SK-N-SH (cell line): ENCODE measurements around the gene AACS. TPM values are rescaled to one million over a fixed set of nuclear protein-coding genes. Genes with fewer than 3 reads are reported as not detected.

Experiments
- CTCF ChIA-PET: fragments of 300-600, 350-600 bp; formaldehyde crosslinking; extraction: SDS; loops from one replicate; lab custom pipeline; 2021; lab: Yijun Ruan, JAX
- POLR2A ChIA-PET: fragments of 350-600 bp; sonication (Branson Sonifier 250); formaldehyde crosslinking; extraction: SDS; loops from one replicate; lab custom pipeline; 2020; ENCODE audit warnings: antibody characterized with exemption, inconsistent platforms; lab: Yijun Ruan, JAX
- DNase-seq: peaks from one replicate; pipeline ENCODE4 v3.0.0; 2012
- H2AFZ ChIP-seq: fragments of 200-600 bp; sonication (generic); 2 replicates; pipeline ENCODE4 v1.8.1; 2016; ENCODE audit warnings: antibody characterized with exemption, mild to moderate bottlenecking, low read depth
- H3F3A ChIP-seq: fragments of 200-600 bp; sonication (generic); replicated peaks from 2 replicates; pipeline ENCODE3; 2016; ENCODE audit warnings: antibody characterized with exemption, mild to moderate bottlenecking; ENCODE audit not compliant: insufficient read depth
- H3K27ac ChIP-seq, 2 experiments: fragments of 200-500 bp in 1 of 2; fragments of 200-600 bp in 1 of 2; sonication (Bioruptor generic) in 1 of 2; sonication (generic), shearing (Covaris generic) in 1 of 2; 2 replicates each; pipeline versions ENCODE4 v1.5.1 to v1.6.1; 2014 to 2016; ENCODE audit warnings: low read depth in 2 of 2, inconsistent platforms in 1 of 2, low read length in 1 of 2, mild to moderate bottlenecking in 1 of 2, mixed read lengths in 1 of 2
- H3K27me3 ChIP-seq: fragments of 200-600 bp; sonication (generic), shearing (Covaris generic); 2 replicates; pipeline ENCODE4 v1.6.1; 2016; ENCODE audit warnings: mixed run types; ENCODE audit not compliant: insufficient read depth
- H3K36me3 ChIP-seq, 2 experiments: fragments of 200-500 bp in 1 of 2; fragments of 200-600 bp in 1 of 2; sonication (Bioruptor generic) in 1 of 2; sonication (generic) in 1 of 2; replicated peaks in 1 of 2; 2 replicates each; pipeline versions ENCODE3 to v1.5.1; 2014 to 2016; ENCODE audit warnings: low read length in 1 of 2, mild to moderate bottlenecking in 1 of 2; ENCODE audit not compliant: insufficient read depth in 2 of 2, control insufficient read depth in 1 of 2
- H3K4me1 ChIP-seq, 2 experiments: fragments of 200-500 bp in 1 of 2; fragments of 200-600 bp in 1 of 2; sonication (Bioruptor generic) in 1 of 2; sonication (generic), shearing (Covaris generic) in 1 of 2; 2 replicates each; pipeline versions ENCODE4 v1.5.1 to v1.6.1; 2014 to 2016; ENCODE audit warnings: low read depth in 1 of 2, low read length in 1 of 2, mixed run types in 1 of 2; ENCODE audit not compliant: insufficient read depth in 2 of 2, control insufficient read depth in 1 of 2
- H3K4me2 ChIP-seq: fragments of 200-600 bp; sonication (generic), shearing (Covaris generic); 2 replicates; pipeline ENCODE4 v1.6.1; 2017; ENCODE audit warnings: mixed run types
- H3K4me3 ChIP-seq, 2 experiments: fragments of 200-500 bp in 1 of 2; fragments of 200-600 bp in 1 of 2; sonication (Bioruptor generic) in 1 of 2; sonication (generic), shearing (Covaris generic) in 1 of 2; 2 replicates each; pipeline versions ENCODE4 v1.5.1 to v1.8.1; 2014 to 2016; ENCODE audit warnings: low read depth in 2 of 2, inconsistent platforms in 1 of 2, low read length in 1 of 2, mild to moderate bottlenecking in 1 of 2, mixed read lengths in 1 of 2, moderate library complexity in 1 of 2
- H3K79me2 ChIP-seq: fragments of 200-600 bp; sonication (generic); 2 replicates; pipeline ENCODE4 v1.8.1; 2017; ENCODE audit warnings: mild to moderate bottlenecking; ENCODE audit not compliant: insufficient read depth
- H3K9ac ChIP-seq: fragments of 200-600 bp; sonication (generic); 2 replicates; pipeline ENCODE4 v1.6.1; 2017; ENCODE audit warnings: mixed run types
- H3K9me2 ChIP-seq: fragments of 200-600 bp; sonication (generic); 2 replicates; pipeline ENCODE4 v1.6.1; 2017; ENCODE audit warnings: mixed run types
- H3K9me3 ChIP-seq: fragments of 200-600 bp; sonication (generic); 2 replicates; pipeline ENCODE4 v1.6.1; 2017; ENCODE audit warnings: mixed run types, mild to moderate bottlenecking, moderate library complexity
- H4K20me1 ChIP-seq: fragments of 200-600 bp; sonication (generic); 2 replicates; pipeline ENCODE4 v1.6.1; 2017; ENCODE audit warnings: mild to moderate bottlenecking, mixed run types; ENCODE audit not compliant: insufficient read depth
- CHD2 ChIP-seq: fragments of 150-350 bp; IDR thresholded peaks from 2 replicates; pipeline ENCODE4 v1.6.1; 2018; ENCODE audit warnings: low read length; ENCODE audit not compliant: partially characterized antibody
- CTCF ChIP-seq: fragments of 200-600 bp; sonication (generic); IDR thresholded peaks from 2 replicates; pipeline ENCODE4 v1.6.1; 2017; ENCODE audit warnings: antibody characterized with exemption, mild to moderate bottlenecking, moderate library complexity
- ELF1 ChIP-seq: IDR thresholded peaks from 2 replicates; pipeline ENCODE4 v1.4.0; 2012
- EP300 ChIP-seq, 2 experiments: IDR thresholded peaks; 2 replicates each; pipeline versions ENCODE4 v1.4.0 to v1.6.1; 2012; ENCODE audit warnings: borderline replicate concordance in 1 of 2, low read depth in 1 of 2, low read length in 1 of 2
- EZH2phosphoT487 ChIP-seq: fragments of 200-600 bp; sonication (generic); IDR thresholded peaks from 2 replicates; pipeline ENCODE4 v1.6.1; 2017; ENCODE audit warnings: low read depth, mixed run types, mild to moderate bottlenecking, antibody characterized with exemption, moderate library complexity, borderline replicate concordance
- FOSL2 ChIP-seq: IDR thresholded peaks from 2 replicates; pipeline ENCODE4 v1.4.0; 2012; ENCODE audit warnings: low read depth, mild to moderate bottlenecking, moderate library complexity, borderline replicate concordance
- FOXM1 ChIP-seq: IDR thresholded peaks from 2 replicates; pipeline ENCODE4 v1.4.0; 2012; ENCODE audit warnings: low read depth, mild to moderate bottlenecking
- MEF2A ChIP-seq: IDR thresholded peaks from 2 replicates; pipeline ENCODE4 v1.4.0; 2012; ENCODE audit warnings: low read depth, borderline replicate concordance
- NFIC ChIP-seq: IDR thresholded peaks from 2 replicates; pipeline ENCODE4 v1.4.0; 2012; ENCODE audit warnings: borderline replicate concordance
- PBX3 ChIP-seq: IDR thresholded peaks from 2 replicates; pipeline ENCODE4; 2012
- POLR2AphosphoS5 ChIP-seq: IDR thresholded peaks from 2 replicates; pipeline ENCODE4 v1.6.1; 2012; ENCODE audit warnings: low read depth, low read length
- RAD21 ChIP-seq: IDR thresholded peaks from 2 replicates; pipeline ENCODE4 v1.6.1; 2012; ENCODE audit warnings: mild to moderate bottlenecking, low read length
- REST ChIP-seq: IDR thresholded peaks from 2 replicates; pipeline ENCODE4 v1.6.1; 2012; ENCODE audit warnings: mild to moderate bottlenecking, low read depth, low read length, moderate library complexity
- RFX5 ChIP-seq: IDR thresholded peaks from 2 replicates; pipeline ENCODE4 v1.6.1; 2012; ENCODE audit warnings: mild to moderate bottlenecking, improper control_type of control experiment, low read length
- SMC3 ChIP-seq: IDR thresholded peaks from 2 replicates; pipeline ENCODE4 v1.6.1; 2012; ENCODE audit warnings: low read depth, low read length, improper control_type of control experiment
- TAF1 ChIP-seq: IDR thresholded peaks from 2 replicates; pipeline ENCODE4 v1.6.1; 2012; ENCODE audit warnings: low read depth, mild to moderate bottlenecking, low read length, moderate library complexity, borderline replicate concordance
- TEAD4 ChIP-seq: IDR thresholded peaks from 2 replicates; pipeline ENCODE4 v1.4.0; 2012; ENCODE audit warnings: mild to moderate bottlenecking, borderline replicate concordance; ENCODE audit not compliant: insufficient read depth
- USF2 ChIP-seq: fragments of 150-350 bp; IDR thresholded peaks from 2 replicates; pipeline ENCODE4 v1.6.1; 2017; ENCODE audit warnings: antibody characterized with exemption, low read length, low read depth, borderline replicate concordance
- YY1 ChIP-seq: IDR thresholded peaks from 2 replicates; pipeline ENCODE4 v1.4.0; 2012; ENCODE audit warnings: low read depth, mild to moderate bottlenecking
- ZBTB33 ChIP-seq: IDR thresholded peaks from 2 replicates; pipeline ENCODE4 v1.4.0; 2012; ENCODE audit warnings: low read depth, borderline replicate concordance
- WGBS: methylation state at CpG from one replicate; pipeline ENCODE4 v1.1.6; 2017; ENCODE audit warnings: low lambda C conversion rate; 5-methylcytosine and 5-hydroxymethylcytosine counted together
- polyA plus RNA-seq, 3 experiments: library from polyadenylated mRNA; depleted of rRNA; stranded (reverse); fragments of >200 nt; gene quantifications; 2 replicates each; pipeline ENCODE4 v1.2.3, GENCODE V29; 2012

The AACS gene
- polyA plus RNA-seq, 1 of the 3 experiments (the other 2 are of a cell fraction): 17.3 TPM

- H3K4me1 ChIP-seq: no peaks in the 10 kb centered on the region; a peak in 1 of 4 replicates
- peak; percentile 59 for DNase-seq
- no peak for TF ChIP-seq SMC3
- no peak for TF ChIP-seq POLR2AphosphoS5
- no peak for TF ChIP-seq FOSL2
- TF ChIP-seq EZH2phosphoT487: no peak
- no peak for TF ChIP-seq RAD21
- no peak for TF ChIP-seq TEAD4
- TF ChIP-seq REST: no peak
- TF ChIP-seq ZBTB33: no peak
- TF ChIP-seq EP300 (IDR thresholded peaks at IDR 0.05; ENCODE audit: borderline replicate concordance in 1 of 2, low read depth in 1 of 2, low read length in 1 of 2): no peak
- no peak for TF ChIP-seq YY1
- TF ChIP-seq MEF2A: no peak
- TF ChIP-seq FOXM1: no peak
- no peak for TF ChIP-seq RFX5
- no peak for TF ChIP-seq PBX3
- TF ChIP-seq ELF1: no peak
- no peak for TF ChIP-seq TAF1
- TF ChIP-seq USF2: no peak
- no peak for TF ChIP-seq CTCF
- no peak for TF ChIP-seq CHD2
- no peak for TF ChIP-seq NFIC
- TF ChIP-seq, all 33 proteins: peak for 0
- Histone ChIP-seq H3F3A (peaks cover 3% of the 10 kb centered on the region), H3K4me2 (peak overlapping the region; percentile 62; the same call in 1 of the 2 replicates), H4K20me1 (no peaks in the 10 kb centered on the region; the same call in 1 of the 2 replicates), H3K9me3 (no peaks in the 10 kb centered on the region), H3K4me3 (peak overlapping the region; percentile 38 to 43; a peak in 2 of 4 replicates), H3K36me3 (no peaks in the 10 kb centered on the region), H3K79me2 (no peaks in the 10 kb centered on the region), H3K9ac (no peak overlapping the region), H3K27ac (no peak overlapping the region), H3K9me2 (no peaks in the 10 kb centered on the region), H2AFZ (no peak overlapping the region), H3K27me3 (peaks cover 47% of the 10 kb centered on the region)
- WGBS: 5% methylated on average over 7 of the region's 90 CpGs
- POLR2A ChIA-PET: no interaction called here
- CTCF ChIA-PET: interaction anchor here (2.6 kb wide), 1 partner anchor 16 kb away, joined by 11 read pairs; no protein-coding TSS in a partner anchor
Measured at GRCh38 chr12:125186471-125187147, 121.4 kb downstream of the AACS start.
